Sigmoid colon (tissue), 4 donors: ENCODE results near the gene GNL3.

Source experiments
- EP300 ChIP-seq, 4 donors: sonication (generic); formaldehyde crosslinking; IDR thresholded peaks; one replicate each; pipeline ENCODE4 v1.6.1; 2017; ENCODE audit warnings: antibody characterized with exemption in 4 of 4
- TF ChIP-seq, protein P1 (sequence below), 4 experiments: fragments of 450-650 bp in 3 of 4; fragments of 200-600 bp in 1 of 4; IDR thresholded peaks; one replicate each; pipeline ENCODE4 v1.5.1; 2016 to 2019; ENCODE audit warnings: antibody characterized with exemption in 4 of 4, mild to moderate bottlenecking in 3 of 4, moderate library complexity in 2 of 4

GRCh38 chr3:52688266-52688665 lies 2.4 kb downstream of the GNL3 start:
- TF ChIP-seq, protein P1, sequence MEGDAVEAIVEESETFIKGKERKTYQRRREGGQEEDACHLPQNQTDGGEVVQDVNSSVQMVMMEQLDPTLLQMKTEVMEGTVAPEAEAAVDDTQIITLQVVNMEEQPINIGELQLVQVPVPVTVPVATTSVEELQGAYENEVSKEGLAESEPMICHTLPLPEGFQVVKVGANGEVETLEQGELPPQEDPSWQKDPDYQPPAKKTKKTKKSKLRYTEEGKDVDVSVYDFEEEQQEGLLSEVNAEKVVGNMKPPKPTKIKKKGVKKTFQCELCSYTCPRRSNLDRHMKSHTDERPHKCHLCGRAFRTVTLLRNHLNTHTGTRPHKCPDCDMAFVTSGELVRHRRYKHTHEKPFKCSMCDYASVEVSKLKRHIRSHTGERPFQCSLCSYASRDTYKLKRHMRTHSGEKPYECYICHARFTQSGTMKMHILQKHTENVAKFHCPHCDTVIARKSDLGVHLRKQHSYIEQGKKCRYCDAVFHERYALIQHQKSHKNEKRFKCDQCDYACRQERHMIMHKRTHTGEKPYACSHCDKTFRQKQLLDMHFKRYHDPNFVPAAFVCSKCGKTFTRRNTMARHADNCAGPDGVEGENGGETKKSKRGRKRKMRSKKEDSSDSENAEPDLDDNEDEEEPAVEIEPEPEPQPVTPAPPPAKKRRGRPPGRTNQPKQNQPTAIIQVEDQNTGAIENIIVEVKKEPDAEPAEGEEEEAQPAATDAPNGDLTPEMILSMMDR (IDR thresholded peaks at IDR 0.05) = no peak
- TF ChIP-seq EP300 (IDR thresholded peaks at IDR 0.05) = no peak
